GM12875 (cell line): ENCODE results near the gene EPB41L4A.

Experiments
- H3K4me3 ChIP-seq: one replicate; pipeline ENCODE4 v1.5.1; 2011; ENCODE audit warnings: low read depth, low read length, control low read depth
- CTCF ChIP-seq: IDR thresholded peaks from 2 replicates; pipeline ENCODE4 v1.5.1; 2011; ENCODE audit warnings: low read depth, mild to moderate bottlenecking, control low read depth, inconsistent platforms, low read length, moderate library complexity, borderline replicate concordance; ENCODE audit not compliant: insufficient read depth

Gene EPB41L4A

GRCh38 chr5:112290691-112291090 lies 128.4 kb downstream of the EPB41L4A start:
- no peak for TF ChIP-seq CTCF
- no peak overlapping the region for H3K4me3 ChIP-seq

GRCh38 chr5:112289465-112289864 lies 129.6 kb downstream of the EPB41L4A start:
- TF ChIP-seq CTCF: no peak
- H3K4me3 ChIP-seq: no peak overlapping the region

GRCh38 chr5:112283943-112284929 lies 134.8 kb downstream of the EPB41L4A start:
- no peak overlapping the region for H3K4me3 ChIP-seq
- TF ChIP-seq CTCF: no peak

GRCh38 chr5:112283034-112283582 lies 136.0 kb downstream of the EPB41L4A start:
- TF ChIP-seq CTCF: no peak
- H3K4me3 ChIP-seq: no peak overlapping the region

GRCh38 chr5:112279082-112279481 lies 140.0 kb downstream of the EPB41L4A start:
- H3K4me3 ChIP-seq: no peak overlapping the region
- TF ChIP-seq CTCF: no peak

GRCh38 chr5:112276991-112277390 lies 142.1 kb downstream of the EPB41L4A start:
- no peak overlapping the region for H3K4me3 ChIP-seq
- no peak for TF ChIP-seq CTCF

- no peak for TF ChIP-seq CTCF
Measured at GRCh38 chr5:112275671-112276070, 143.4 kb downstream of the EPB41L4A start.

More at GRCh38 chr5:112275671-112276070, 143.4 kb downstream of the EPB41L4A start:
- no peak overlapping the region for H3K4me3 ChIP-seq
